Measurements from ENCODE around the gene SPAG8. TPM values are rescaled to one million over a fixed set of nuclear protein-coding genes. Genes with fewer than 3 reads are reported as not detected.

Gene SPAG8
- total and polyA plus RNA-seq, 10 of the 15 experiments (the other 5 are each of a cell fraction or from before 2014, with no cell fraction given): 0.40 to 1.1 (median 0.72) TPM

- TF ChIP-seq IRF3 (IDR thresholded peaks at IDR 0.05) (no peak), HSF1 (IDR thresholded peaks at IDR 0.05; ENCODE audit: low read depth, low read length) (no peak), ETV6 (conservative IDR thresholded peaks at IDR 0.05 in 1 of 2, IDR thresholded peaks at IDR 0.05 in 1 of 2; ENCODE audit: borderline replicate concordance in 1 of 2, low read depth in 1 of 2) (no peak), MEF2B (IDR thresholded peaks at IDR 0.05; ENCODE audit: partially characterized antibody, poor library complexity, severe bottlenecking) (no peak), SMARCA5 (IDR thresholded peaks at IDR 0.05) (no peak), KLF5 (IDR thresholded peaks at IDR 0.05; ENCODE audit: partially characterized antibody) (no peak), EGR1 (IDR thresholded peaks at IDR 0.05; ENCODE audit: borderline replicate concordance in 1 of 2, low read depth in 2 of 2, low read length in 2 of 2) (no peak), MTA3 (IDR thresholded peaks at IDR 0.05; ENCODE audit: borderline replicate concordance, low read length) (no peak), IKZF2 (IDR thresholded peaks at IDR 0.05) (no peak), RELA (IDR thresholded peaks at IDR 0.05; ENCODE audit: borderline replicate concordance, partially characterized antibody) (no peak), LARP7 (IDR thresholded peaks at IDR 0.05) (no peak), CHD1 (IDR thresholded peaks at IDR 0.05; ENCODE audit: low read depth, low read length) (no peak), SKIL (IDR thresholded peaks at IDR 0.05; ENCODE audit: low read depth, poor library complexity, severe bottlenecking) (no peak), MTA2 (IDR thresholded peaks at IDR 0.05; ENCODE audit: low read depth) (peak; percentile 60), MLLT1 (IDR thresholded peaks at IDR 0.05) (no peak; the same call in 1 of the 2 replicates), REST (IDR thresholded peaks at IDR 0.05; ENCODE audit: low read depth, low read length) (no peak)
Observed at GRCh38 chr9:35834260-35835215, 22.5 kb upstream of the SPAG8 start (continued).

All from GM12878 (cell line).